Measurements from ENCODE around the gene HLA-E.

GRCh38 chr6:30533460-30534294 lies 44.4 kb downstream of the HLA-E start:
- TF ChIP-seq EZH2 (IDR thresholded peaks at IDR 0.05; ENCODE audit: insufficient read depth, low read length) (no peak), CTCF (IDR thresholded peaks at IDR 0.05; ENCODE audit: insufficient read depth, low read depth, low read length) (no peak)

Measured in astrocyte (in vitro differentiated cells and primary cell).